Caco-2 (cell line): ENCODE measurements around the gene CACNA1B. TPM values are rescaled to one million over a fixed set of nuclear protein-coding genes. Genes with fewer than 3 reads are reported as not detected.
"Not testable (repeated sequence)": the region's sequence is repeated elsewhere in the genome, so short reads cannot be mapped to it uniquely, and the experiment has no call there.

Experiments used
- BruUV-seq: library from RNA; stranded (reverse); fragments of 400-500 nt; replicated peaks from 2 replicates; lab custom pipeline; 2021; lab: Mats Ljungman, UMichigan
- CTCF ChIA-PET: fragments of 300-600 bp; sonication (Branson Sonifier 250); formaldehyde crosslinking; loops from one replicate; lab custom pipeline; 2022; ENCODE audit warnings: antibody characterized with exemption; lab: Charles Lee
- POLR2A ChIA-PET: fragments of 300-600 bp; sonication (Branson Sonifier 250); formaldehyde crosslinking; loops from one replicate; lab custom pipeline; 2022; ENCODE audit warnings: antibody characterized with exemption; lab: Charles Lee
- DNase-seq, 2 experiments: peaks; one replicate each; pipeline versions ENCODE4 v3.0.0 to v3.0.0-alpha.2; 2020 to 2022
- H3K27me3 ChIP-seq: replicated peaks from 2 replicates; pipeline ENCODE4 v1.6.0; 2011; ENCODE audit warnings: low read length; ENCODE audit not compliant: control insufficient read depth, insufficient read depth
- H3K36me3 ChIP-seq: 2 replicates; pipeline ENCODE4 v1.5.1; 2011; ENCODE audit warnings: low read length; ENCODE audit not compliant: control insufficient read depth, insufficient read depth
- H3K4me1 ChIP-seq: fragments of 250-450 bp; sonication (Bioruptor Pico); 2 replicates; pipeline ENCODE4 v1.5.1; 2020; ENCODE audit warnings: mild to moderate bottlenecking
- H3K4me3 ChIP-seq: 2 replicates; pipeline ENCODE4 v1.5.1; 2011; ENCODE audit warnings: low read depth, mild to moderate bottlenecking, control low read depth, low read length
- H3K9me3 ChIP-seq: fragments of 250-450 bp; sonication (Bioruptor Pico); 2 replicates; pipeline ENCODE4 v1.5.1; 2020; ENCODE audit warnings: mild to moderate bottlenecking, moderate library complexity
- H3K27ac Mint-ChIP-seq: one replicate; pipeline ENCODE4 v1.8.0; 2022; ENCODE audit warnings: mixed read lengths; ENCODE audit not compliant: unreplicated experiment
- H3K27me3 Mint-ChIP-seq: one replicate; pipeline ENCODE4 v1.8.0; 2022; ENCODE audit warnings: mixed read lengths; ENCODE audit not compliant: insufficient read depth, unreplicated experiment
- H3K36me3 Mint-ChIP-seq: one replicate; pipeline ENCODE4 v1.8.0; 2022; ENCODE audit warnings: mild to moderate bottlenecking, mixed read lengths; ENCODE audit not compliant: insufficient read depth, unreplicated experiment
- H3K4me1 Mint-ChIP-seq: one replicate; pipeline ENCODE4 v1.8.0; 2022; ENCODE audit warnings: low read depth, mixed read lengths; ENCODE audit not compliant: unreplicated experiment
- H3K4me3 Mint-ChIP-seq: one replicate; pipeline ENCODE4 v1.8.0; 2022; ENCODE audit warnings: mild to moderate bottlenecking, moderate library complexity, mixed read lengths; ENCODE audit not compliant: unreplicated experiment
- H3K9me3 Mint-ChIP-seq: one replicate; pipeline ENCODE4 v1.8.0; 2022; ENCODE audit warnings: mixed read lengths; ENCODE audit not compliant: unreplicated experiment
- intact Hi-C: fragments of 100-400 bp; cut with micrococcal nuclease; formaldehyde crosslinking; loops from one replicate; pipeline ENCODE4 v1.10.0; 2022; ENCODE audit not compliant: unreplicated experiment
- total RNA-seq: library from RNA; stranded (reverse); gene quantifications from 2 replicates; pipeline ENCODE4 v1.2.3, GENCODE V29; 2022

Gene CACNA1B
- total RNA-seq, 1 experiment from 2014 or later: 0.11 TPM

- H3K27me3 ChIP-seq, H3K4me1 Mint-ChIP-seq, H3K27me3 Mint-ChIP-seq, H3K27ac Mint-ChIP-seq, POLR2A ChIA-PET, BruUV-seq, H3K9me3 ChIP-seq, H3K4me1 ChIP-seq, H3K36me3 Mint-ChIP-seq, H3K36me3 ChIP-seq, H3K4me3 Mint-ChIP-seq, intact Hi-C loops, DNase-seq, H3K9me3 Mint-ChIP-seq, H3K4me3 ChIP-seq, CTCF ChIA-PET: not testable (repeated sequence)
These were observed 7.5 kb downstream of the CACNA1B start for GRCh38 chr9:137885121-137885520.

GRCh38 chr9:137888621-137889020 lies 11.0 kb downstream of the CACNA1B start:
- H3K27me3 ChIP-seq, H3K36me3 Mint-ChIP-seq, H3K4me1 Mint-ChIP-seq, H3K9me3 ChIP-seq, H3K27ac Mint-ChIP-seq, POLR2A ChIA-PET, H3K4me1 ChIP-seq, H3K4me3 ChIP-seq, H3K27me3 Mint-ChIP-seq, H3K9me3 Mint-ChIP-seq, BruUV-seq, DNase-seq, H3K36me3 ChIP-seq, intact Hi-C loops, H3K4me3 Mint-ChIP-seq, CTCF ChIA-PET: not testable (repeated sequence)

- not testable (repeated sequence) for BruUV-seq
These were observed 12.4 kb downstream of the CACNA1B start for GRCh38 chr9:137889966-137890365.

GRCh38 chr9:137890768-137891587 lies 13.4 kb downstream of the CACNA1B start:
- H3K4me1 Mint-ChIP-seq, H3K36me3 Mint-ChIP-seq, H3K27me3 ChIP-seq, H3K4me3 ChIP-seq, POLR2A ChIA-PET, H3K9me3 ChIP-seq, CTCF ChIA-PET, DNase-seq, H3K4me1 ChIP-seq, H3K9me3 Mint-ChIP-seq, BruUV-seq, intact Hi-C loops, H3K36me3 ChIP-seq, H3K27ac Mint-ChIP-seq, H3K4me3 Mint-ChIP-seq: not testable (repeated sequence)
- H3K27me3 Mint-ChIP-seq: peaks cover 14% of the 10 kb centered on the region

More at GRCh38 chr9:137889966-137890365, 12.4 kb downstream of the CACNA1B start:
- H3K4me3 ChIP-seq, H3K27me3 Mint-ChIP-seq, H3K4me1 Mint-ChIP-seq, H3K36me3 ChIP-seq, CTCF ChIA-PET, H3K27ac Mint-ChIP-seq, H3K4me3 Mint-ChIP-seq, H3K27me3 ChIP-seq, DNase-seq, H3K9me3 ChIP-seq, POLR2A ChIA-PET, H3K9me3 Mint-ChIP-seq, intact Hi-C loops, H3K36me3 Mint-ChIP-seq, H3K4me1 ChIP-seq: not testable (repeated sequence)
